Measurements from ENCODE around the gene MSL2.

The MSL2 gene

GRCh38 chr3:136109499-136109898 is 86.6 kb downstream of the MSL2 start:
- no peak overlapping the region for H3K4me3 ChIP-seq (ENCODE audit: control insufficient read depth, low read depth, low read length)
- TF ChIP-seq CTCF (IDR thresholded peaks at IDR 0.05; ENCODE audit: control insufficient read depth, insufficient read depth, low read depth, low read length, missing control alignments): no peak
- no peak for DNase-seq (ENCODE audit: low read depth)

- TF ChIP-seq CTCF (IDR thresholded peaks at IDR 0.05; ENCODE audit: control insufficient read depth, insufficient read depth, low read depth, low read length, missing control alignments): no peak
- H3K4me3 ChIP-seq (ENCODE audit: control insufficient read depth, low read depth, low read length): no peak overlapping the region
- DNase-seq (ENCODE audit: low read depth): no peak
Observed at GRCh38 chr3:136106101-136106500, 90.0 kb downstream of the MSL2 start.

- no peak overlapping the region for H3K4me3 ChIP-seq (ENCODE audit: control insufficient read depth, low read depth, low read length)
- no peak for DNase-seq (ENCODE audit: low read depth)
- no peak for TF ChIP-seq CTCF (IDR thresholded peaks at IDR 0.05; ENCODE audit: control insufficient read depth, insufficient read depth, low read depth, low read length, missing control alignments)
Observed at GRCh38 chr3:136105044-136105443, 91.1 kb downstream of the MSL2 start.

Data from AG09309 (cell line).